HG02981 (cell line): ENCODE results near the gene STRA6.

Source experiments
- ATAC-seq: cut with Tn5 transposase; IDR thresholded peaks from one replicate; pipeline ENCODE4 v1.9.1; 2021; ENCODE audit warnings: mild to moderate bottlenecking, moderate library complexity; ENCODE audit not compliant: unreplicated experiment

Gene STRA6

DNA sequence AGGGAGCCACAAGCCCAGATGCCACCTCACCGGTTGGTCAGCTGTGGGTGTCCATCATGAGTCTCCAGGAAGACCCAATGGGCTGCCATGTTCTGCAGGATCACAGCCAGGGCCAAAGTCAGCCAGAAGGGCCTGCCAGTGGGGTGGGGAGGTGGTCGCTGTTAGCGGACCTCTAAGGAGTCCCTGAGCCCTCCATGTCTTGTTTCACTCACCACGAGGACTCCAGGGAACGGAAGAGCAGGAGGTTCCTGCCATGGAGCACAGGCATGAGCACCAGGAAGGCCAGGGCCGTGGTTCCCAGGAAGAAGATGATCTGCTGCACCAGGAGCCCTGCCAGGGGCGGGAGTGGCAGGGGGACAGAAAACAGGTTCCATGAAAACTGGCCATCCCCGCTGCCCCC is 20.5 kb downstream of the STRA6 start:
- no peak for ATAC-seq

- ATAC-seq = no peak
Measured at GRCh38 chr15:74180881-74181602, 21.5 kb downstream of the STRA6 start.

DNA sequence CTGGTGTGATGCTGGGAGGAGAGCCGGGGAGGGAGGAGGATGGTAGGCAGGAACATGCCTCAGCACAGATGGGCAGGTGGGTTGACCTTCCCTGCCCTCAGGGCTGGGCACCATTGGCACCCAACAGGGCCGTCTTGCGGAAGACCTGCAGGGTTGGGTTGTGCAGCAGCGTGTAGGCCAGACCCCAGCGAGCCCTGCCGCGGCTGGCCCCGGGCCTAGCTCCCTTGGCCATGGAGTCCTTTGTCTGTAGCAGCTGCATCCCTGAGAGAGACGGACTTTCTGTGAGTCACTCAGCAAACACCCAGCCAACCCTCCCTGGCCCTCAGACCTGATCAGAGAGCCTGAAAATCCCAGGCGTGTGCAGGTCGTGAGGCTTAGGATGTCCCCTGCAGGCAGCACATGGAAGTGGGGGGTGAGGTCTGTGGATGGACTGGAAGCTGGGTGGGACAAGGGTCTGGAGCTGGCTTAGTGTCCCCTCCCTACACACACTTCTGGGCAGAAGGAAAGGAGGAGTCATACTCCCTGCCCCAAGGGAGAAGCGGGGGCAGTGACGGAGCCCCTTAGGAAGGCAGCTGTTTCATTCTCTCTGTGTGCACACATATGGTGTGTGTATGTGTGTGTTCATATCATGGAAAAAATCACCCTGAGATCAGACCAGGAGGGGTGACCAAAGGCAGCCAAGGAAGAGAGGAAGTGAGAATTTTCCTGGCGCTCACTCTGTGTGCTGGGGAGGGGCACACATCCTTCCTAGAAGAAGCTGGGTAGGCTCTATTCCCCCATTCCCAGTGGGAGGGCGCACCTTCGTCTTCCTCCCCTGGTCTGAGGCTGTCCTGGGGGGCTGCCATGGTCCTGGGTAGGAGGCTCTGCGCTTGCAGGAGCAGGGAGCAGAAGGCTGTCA is 22.4 kb downstream of the STRA6 start:
- no peak for ATAC-seq

GRCh38 chr15:74179101-74179841 is 23.3 kb downstream of the STRA6 start:
- no peak for ATAC-seq

- ATAC-seq = no peak
Measured at GRCh38 chr15:74178326-74179100, 24.1 kb downstream of the STRA6 start.

DNA sequence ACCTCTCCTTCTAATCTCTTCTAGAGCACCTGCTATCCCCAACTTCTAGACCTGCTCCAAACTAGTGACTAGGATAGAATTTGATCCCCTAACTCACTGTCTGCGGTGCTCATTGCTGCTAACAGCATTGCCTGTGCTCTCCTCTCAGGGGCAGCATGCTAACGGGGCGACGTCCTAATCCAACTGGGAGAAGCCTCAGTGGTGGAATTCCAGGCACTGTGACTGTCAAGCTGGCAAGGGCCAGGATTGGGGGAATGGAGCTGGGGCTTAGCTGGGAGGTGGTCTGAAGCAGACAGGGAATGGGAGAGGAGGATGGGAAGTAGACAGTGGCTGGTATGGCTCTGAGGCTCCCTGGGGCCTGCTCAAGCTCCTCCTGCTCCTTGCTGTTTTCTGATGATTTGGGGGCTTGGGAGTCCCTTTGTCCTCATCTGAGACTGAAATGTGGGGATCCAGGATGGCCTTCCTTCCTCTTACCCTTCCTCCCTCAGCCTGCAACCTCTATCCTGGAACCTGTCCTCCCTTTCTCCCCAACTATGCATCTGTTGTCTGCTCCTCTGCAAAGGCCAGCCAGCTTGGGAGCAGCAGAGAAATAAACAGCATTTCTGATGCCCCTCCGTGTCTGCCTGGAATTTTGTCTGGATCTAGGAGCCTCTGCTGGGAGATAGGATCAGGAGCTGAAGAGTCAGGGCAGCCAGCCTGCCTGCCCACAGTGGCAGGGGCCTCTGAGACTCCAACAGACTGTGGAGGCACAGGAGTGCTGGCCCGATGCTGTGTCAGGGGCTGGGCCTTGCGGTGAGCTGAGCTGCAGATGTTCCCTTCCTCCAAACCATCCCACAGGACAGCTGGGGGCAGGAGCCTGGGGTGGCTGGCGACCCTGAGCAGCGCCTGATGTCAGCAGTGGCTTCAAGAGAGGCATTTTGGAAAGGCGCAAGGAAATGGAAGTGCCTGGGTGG is 26.0 kb downstream of the STRA6 start:
- no peak for ATAC-seq

DNA sequence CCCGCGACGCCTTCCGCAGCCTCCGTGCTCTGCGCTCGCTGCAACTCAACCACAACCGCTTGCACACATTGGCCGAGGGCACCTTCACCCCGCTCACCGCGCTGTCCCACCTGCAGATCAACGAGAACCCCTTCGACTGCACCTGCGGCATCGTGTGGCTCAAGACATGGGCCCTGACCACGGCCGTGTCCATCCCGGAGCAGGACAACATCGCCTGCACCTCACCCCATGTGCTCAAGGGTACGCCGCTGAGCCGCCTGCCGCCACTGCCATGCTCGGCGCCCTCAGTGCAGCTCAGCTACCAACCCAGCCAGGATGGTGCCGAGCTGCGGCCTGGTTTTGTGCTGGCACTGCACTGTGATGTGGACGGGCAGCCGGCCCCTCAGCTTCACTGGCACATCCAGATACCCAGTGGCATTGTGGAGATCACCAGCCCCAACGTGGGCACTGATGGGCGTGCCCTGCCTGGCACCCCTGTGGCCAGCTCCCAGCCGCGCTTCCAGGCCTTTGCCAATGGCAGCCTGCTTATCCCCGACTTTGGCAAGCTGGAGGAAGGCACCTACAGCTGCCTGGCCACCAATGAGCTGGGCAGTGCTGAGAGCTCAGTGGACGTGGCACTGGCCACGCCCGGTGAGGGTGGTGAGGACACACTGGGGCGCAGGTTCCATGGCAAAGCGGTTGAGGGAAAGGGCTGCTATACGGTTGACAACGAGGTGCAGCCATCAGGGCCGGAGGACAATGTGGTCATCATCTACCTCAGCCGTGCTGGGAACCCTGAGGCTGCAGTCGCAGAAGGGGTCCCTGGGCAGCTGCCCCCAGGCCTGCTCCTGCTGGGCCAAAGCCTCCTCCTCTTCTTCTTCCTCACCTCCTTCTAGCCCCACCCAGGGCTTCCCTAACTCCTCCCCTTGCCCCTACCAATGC is 27.1 kb downstream of the STRA6 start:
- no peak for ATAC-seq

DNA sequence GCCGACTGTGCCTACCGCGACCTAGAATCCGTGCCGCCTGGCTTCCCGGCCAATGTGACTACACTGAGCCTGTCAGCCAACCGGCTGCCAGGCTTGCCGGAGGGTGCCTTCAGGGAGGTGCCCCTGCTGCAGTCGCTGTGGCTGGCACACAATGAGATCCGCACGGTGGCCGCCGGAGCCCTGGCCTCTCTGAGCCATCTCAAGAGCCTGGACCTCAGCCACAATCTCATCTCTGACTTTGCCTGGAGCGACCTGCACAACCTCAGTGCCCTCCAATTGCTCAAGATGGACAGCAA is 27.7 kb downstream of the STRA6 start:
- ATAC-seq = no peak

DNA sequence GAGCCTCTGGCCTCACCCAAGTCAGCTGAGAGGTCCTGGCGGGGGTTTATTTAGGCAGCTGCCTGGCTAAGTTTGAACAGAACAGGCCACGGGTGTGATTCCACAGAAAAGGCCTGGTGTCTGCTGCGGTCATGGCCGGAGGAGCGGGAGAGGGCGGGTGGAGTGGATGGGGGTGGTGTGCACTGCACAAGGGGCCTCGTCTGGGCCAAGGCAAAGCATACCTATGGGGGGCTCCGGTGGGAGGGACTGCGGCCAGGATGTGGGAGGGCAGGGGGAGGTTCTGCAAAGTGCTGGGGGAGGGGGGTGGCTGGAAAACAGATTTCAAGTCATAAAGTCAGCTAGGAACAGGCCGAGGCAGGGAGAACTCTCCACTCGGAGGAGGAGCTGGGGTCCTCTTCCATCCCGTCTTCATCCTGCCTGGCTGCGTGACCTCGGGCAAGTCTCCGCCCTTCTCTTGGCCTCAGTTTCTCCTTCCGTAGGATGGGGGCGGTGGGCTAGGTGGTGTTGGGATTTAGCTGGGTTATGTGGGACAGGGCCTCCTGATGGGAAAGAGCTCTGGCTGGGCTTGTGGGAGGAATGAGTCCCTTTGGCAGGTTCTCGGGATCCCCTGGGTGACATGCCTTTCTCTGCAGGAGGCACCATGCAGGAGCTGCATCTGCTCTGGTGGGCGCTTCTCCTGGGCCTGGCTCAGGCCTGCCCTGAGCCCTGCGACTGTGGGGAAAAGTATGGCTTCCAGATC is 28.2 kb downstream of the STRA6 start:
- no peak for ATAC-seq

GRCh38 chr15:74173380-74174218 is 29.0 kb downstream of the STRA6 start, which contains the start of gene ISLR:
ISLR (plus strand) TSS chr15:74173710; CDS start chr15:74174859, 1,149 bp downstream.
- ATAC-seq = no peak

- ATAC-seq = no peak
Measured at GRCh38 chr15:74172701-74173379, 29.7 kb downstream of the STRA6 start.

DNA sequence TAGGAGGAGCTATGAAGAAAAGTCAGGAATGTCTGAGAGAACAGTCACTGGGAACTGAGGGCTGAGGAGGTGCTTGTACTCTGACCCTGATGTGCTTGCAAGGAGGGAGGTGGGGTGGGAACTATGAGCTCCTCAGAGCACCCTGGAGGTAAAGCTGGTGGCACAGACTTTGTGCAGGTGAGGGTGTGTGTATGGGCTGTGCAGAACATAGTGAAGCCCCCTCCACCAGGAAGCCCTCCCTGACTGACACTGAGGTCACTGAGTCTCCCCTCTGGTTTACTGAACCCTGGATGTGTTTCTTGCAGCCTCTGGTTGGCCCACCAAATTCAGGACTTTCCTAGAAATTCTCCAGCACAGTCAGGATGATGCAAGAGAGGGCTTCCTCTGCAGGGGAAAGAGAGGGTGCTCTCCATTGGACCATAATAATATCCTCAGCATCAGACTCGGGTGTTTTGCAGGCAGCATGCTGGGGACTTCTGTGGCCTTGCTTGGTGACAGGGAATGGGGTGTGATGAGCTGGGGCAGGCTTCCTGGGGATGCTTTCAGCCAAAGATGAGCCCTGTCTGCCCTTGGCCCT is 30.5 kb downstream of the STRA6 start:
- ATAC-seq = no peak

- no peak for ATAC-seq
Measured at GRCh38 chr15:74170875-74171578, 31.6 kb downstream of the STRA6 start.

DNA sequence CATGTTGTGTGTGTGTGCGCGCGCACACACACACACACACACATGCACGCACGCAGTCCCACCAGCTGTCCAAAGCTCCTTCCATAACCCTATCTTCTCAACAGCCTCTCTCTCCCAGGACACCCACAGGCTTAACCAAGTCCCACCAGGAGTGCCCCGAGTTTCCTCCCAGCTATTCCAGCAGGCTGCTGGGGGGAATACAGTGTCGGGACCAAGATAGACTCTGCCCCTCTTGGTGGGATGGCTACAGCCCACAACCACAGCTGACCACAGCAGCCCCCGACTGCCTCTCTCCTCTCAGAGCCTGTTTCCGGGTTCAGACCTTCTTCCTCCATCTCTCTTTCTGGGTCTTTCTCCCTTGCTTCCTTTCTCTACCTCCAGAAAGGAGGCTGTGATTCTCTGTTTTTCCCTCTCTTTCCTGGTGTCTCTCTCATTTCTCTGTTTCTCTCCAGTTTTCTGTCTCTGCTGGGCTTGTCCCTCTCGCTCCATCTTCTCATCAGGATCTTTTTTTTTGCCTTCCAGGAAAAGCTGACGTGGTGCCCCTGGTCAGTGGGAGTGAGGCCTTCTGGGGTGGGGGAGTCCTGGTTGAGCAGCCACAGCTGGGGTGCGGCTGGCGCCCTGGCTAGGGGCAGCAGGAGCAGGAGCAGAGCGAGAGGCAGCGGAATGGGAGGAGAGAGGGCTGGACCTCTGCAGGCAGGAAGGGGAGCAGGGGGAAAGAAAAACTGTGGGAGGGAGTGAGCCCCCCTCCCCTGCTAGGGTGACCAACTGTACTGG is 32.3 kb downstream of the STRA6 start:
- no peak for ATAC-seq

DNA sequence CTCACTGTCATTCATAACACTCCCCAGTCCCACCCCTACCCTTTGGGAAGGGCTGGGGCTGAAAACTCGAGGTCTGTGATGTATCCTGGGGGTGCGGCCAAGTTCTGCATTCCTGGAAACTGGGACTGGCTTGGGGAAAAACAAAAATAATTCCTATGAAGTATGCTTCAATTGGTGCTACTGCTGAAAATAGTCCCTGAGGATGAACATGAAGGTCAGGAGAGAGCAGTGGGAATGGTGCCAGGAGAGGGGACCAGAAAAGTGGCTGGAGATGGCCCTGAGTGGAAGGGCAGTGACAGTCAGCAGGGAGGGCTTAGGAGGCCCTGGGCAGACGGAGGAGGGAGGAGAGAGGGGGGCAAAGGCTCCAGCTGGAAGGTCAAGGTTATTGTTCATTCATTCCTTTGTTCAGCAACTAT is 33.9 kb downstream of the STRA6 start:
- ATAC-seq = no peak
